Panc1 (cell line): ENCODE measurements around the gene MCU. TPM values are rescaled to one million over a fixed set of nuclear protein-coding genes. Genes with fewer than 3 reads are reported as not detected.

Experiments
- ATAC-seq: fragments of 200-7000 bp; cut with Tn5 transposase; 2 replicates; pipeline ENCODE4 v1.9.1; 2020; ENCODE audit warnings: mild to moderate bottlenecking, moderate library complexity
- BruUV-seq: library from RNA; stranded (reverse); fragments of 400-500 nt; replicated peaks from 2 replicates; lab custom pipeline; 2021; lab: Mats Ljungman, UMichigan
- CTCF ChIA-PET: fragments of 300-600 bp; sonication (Branson Sonifier 250); formaldehyde crosslinking; loops from one replicate; lab custom pipeline; 2022; ENCODE audit warnings: antibody characterized with exemption; lab: Charles Lee
- POLR2A ChIA-PET: fragments of 300-600 bp; sonication (Branson Sonifier 250); formaldehyde crosslinking; loops from one replicate; lab custom pipeline; 2022; ENCODE audit warnings: antibody characterized with exemption; lab: Charles Lee
- DNase-seq: peaks from one replicate; pipeline ENCODE4 v3.0.0-alpha.2; 2010; ENCODE audit warnings: low read depth, low spot score
- H3K27ac ChIP-seq: 2 replicates; pipeline ENCODE4 v1.5.1; 2011; ENCODE audit warnings: mild to moderate bottlenecking, low read length, inconsistent platforms
- H3K27me3 ChIP-seq: fragments of 200-500 bp; sonication (Bioruptor generic); 2 replicates; pipeline ENCODE4 v1.6.0; 2014; ENCODE audit warnings: low read length, inconsistent platforms; ENCODE audit not compliant: control insufficient read depth, insufficient read depth
- H3K36me3 ChIP-seq: fragments of 200-500 bp; sonication (Bioruptor generic); 2 replicates; pipeline ENCODE4 v1.5.1; 2014; ENCODE audit warnings: inconsistent platforms, mild to moderate bottlenecking, low read length, moderate library complexity; ENCODE audit not compliant: control insufficient read depth, insufficient read depth
- H3K4me1 ChIP-seq: 2 replicates; pipeline ENCODE4 v1.5.1; 2011; ENCODE audit warnings: inconsistent platforms, mild to moderate bottlenecking, low read length, moderate library complexity; ENCODE audit not compliant: control insufficient read depth, insufficient read depth
- H3K4me3 ChIP-seq, 2 experiments: 2 replicates each; pipeline ENCODE4 v1.5.1; 2011 to 2012; ENCODE audit warnings: low read depth in 2 of 2, low read length in 2 of 2, mild to moderate bottlenecking in 2 of 2, inconsistent platforms in 1 of 2, moderate library complexity in 1 of 2
- H3K9me3 ChIP-seq: fragments of 200-500 bp; sonication (Bioruptor generic); 2 replicates; pipeline ENCODE4 v1.5.1; 2014; ENCODE audit warnings: low read depth, mild to moderate bottlenecking, inconsistent platforms, low read length, moderate library complexity; ENCODE audit not compliant: control insufficient read depth, insufficient read depth
- POLR2AphosphoS5 ChIP-seq: IDR thresholded peaks from 2 replicates; pipeline ENCODE4 v1.6.1; 2012; ENCODE audit warnings: mild to moderate bottlenecking, low read depth, low read length, moderate library complexity
- SIN3A ChIP-seq: IDR thresholded peaks from 2 replicates; pipeline ENCODE4 v1.6.1; 2012; ENCODE audit warnings: low read depth, mild to moderate bottlenecking, low read length, moderate library complexity, borderline replicate concordance; ENCODE audit not compliant: insufficient read depth
- TCF7L2 ChIP-seq: IDR thresholded peaks from 2 replicates; pipeline ENCODE4 v1.6.1; 2011; ENCODE audit warnings: mild to moderate bottlenecking, low read depth, low read length, inconsistent platforms
- in situ Hi-C: cut with HindIII; loops from 2 replicates; pipeline ENCODE4 v1.10.0; 2016; ENCODE audit warnings: low sequenced_read_pairs, low pct_unique_long_range_greater_than_20kb
- intact Hi-C: fragments of 100-400 bp; cut with micrococcal nuclease; formaldehyde crosslinking; loops from one replicate; pipeline ENCODE4 v1.10.0; 2022; ENCODE audit not compliant: unreplicated experiment
- total RNA-seq: library from RNA; stranded (reverse); gene quantifications from one replicate; pipeline ENCODE4 v1.2.1, GENCODE V29; 2021; ENCODE audit not compliant: unreplicated experiment
- TF ChIP-seq, protein P1 (sequence below), 2 experiments: IDR thresholded peaks; 2 replicates each; pipeline ENCODE4 v1.6.1; 2011 to 2012; ENCODE audit warnings: low read depth in 2 of 2, control low read depth in 1 of 2, low read length in 1 of 2, mild to moderate bottlenecking in 1 of 2, moderate library complexity in 1 of 2; ENCODE audit not compliant: insufficient read depth in 1 of 2
- TF ChIP-seq, protein P2 (sequence below): fragments of 450-650 bp; IDR thresholded peaks from 2 replicates; pipeline ENCODE4 v1.5.1; 2017; ENCODE audit warnings: mild to moderate bottlenecking

Gene MCU
- total RNA-seq, 1 experiment from 2014 or later, result 31.6 TPM

DNA sequence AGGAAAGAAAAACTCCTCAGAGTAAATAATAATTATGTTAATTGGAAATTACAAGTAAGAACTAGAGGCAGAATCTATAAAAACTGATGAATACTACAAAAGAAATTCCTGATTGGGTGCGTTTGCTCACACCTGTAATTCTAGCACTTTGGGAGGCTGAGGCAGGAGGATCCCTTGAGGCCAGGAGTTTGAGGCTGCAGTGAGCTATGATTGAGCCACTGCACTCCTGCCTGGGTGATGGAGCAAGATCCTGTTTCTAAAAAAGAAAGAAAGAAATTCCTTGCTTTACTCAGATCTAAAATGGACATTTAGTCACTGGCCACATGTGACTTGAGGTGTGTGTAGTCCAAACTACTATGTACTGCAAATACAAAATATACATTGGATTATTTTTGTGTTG lies 42.0 kb downstream of the MCU start:
- Histone ChIP-seq H3K27ac (no peak overlapping the region), H3K4me1 (peaks cover 5% of the 10 kb centered on the region), H3K9me3 (no peaks in the 10 kb centered on the region), H3K4me3 (no peak overlapping the region), H3K36me3 (no peaks in the 10 kb centered on the region), H3K27me3 (no peaks in the 10 kb centered on the region)
- ChIA-PET POLR2A (no interaction called here), CTCF (no interaction called here)
- no peak for ATAC-seq
- intact Hi-C loops, result no loop called here
- in situ Hi-C loops, result no loop called here
- no peak for TF ChIP-seq SIN3A
- no peak for TF ChIP-seq POLR2AphosphoS5
- no peak for TF ChIP-seq TCF7L2
- TF ChIP-seq, protein P1, sequence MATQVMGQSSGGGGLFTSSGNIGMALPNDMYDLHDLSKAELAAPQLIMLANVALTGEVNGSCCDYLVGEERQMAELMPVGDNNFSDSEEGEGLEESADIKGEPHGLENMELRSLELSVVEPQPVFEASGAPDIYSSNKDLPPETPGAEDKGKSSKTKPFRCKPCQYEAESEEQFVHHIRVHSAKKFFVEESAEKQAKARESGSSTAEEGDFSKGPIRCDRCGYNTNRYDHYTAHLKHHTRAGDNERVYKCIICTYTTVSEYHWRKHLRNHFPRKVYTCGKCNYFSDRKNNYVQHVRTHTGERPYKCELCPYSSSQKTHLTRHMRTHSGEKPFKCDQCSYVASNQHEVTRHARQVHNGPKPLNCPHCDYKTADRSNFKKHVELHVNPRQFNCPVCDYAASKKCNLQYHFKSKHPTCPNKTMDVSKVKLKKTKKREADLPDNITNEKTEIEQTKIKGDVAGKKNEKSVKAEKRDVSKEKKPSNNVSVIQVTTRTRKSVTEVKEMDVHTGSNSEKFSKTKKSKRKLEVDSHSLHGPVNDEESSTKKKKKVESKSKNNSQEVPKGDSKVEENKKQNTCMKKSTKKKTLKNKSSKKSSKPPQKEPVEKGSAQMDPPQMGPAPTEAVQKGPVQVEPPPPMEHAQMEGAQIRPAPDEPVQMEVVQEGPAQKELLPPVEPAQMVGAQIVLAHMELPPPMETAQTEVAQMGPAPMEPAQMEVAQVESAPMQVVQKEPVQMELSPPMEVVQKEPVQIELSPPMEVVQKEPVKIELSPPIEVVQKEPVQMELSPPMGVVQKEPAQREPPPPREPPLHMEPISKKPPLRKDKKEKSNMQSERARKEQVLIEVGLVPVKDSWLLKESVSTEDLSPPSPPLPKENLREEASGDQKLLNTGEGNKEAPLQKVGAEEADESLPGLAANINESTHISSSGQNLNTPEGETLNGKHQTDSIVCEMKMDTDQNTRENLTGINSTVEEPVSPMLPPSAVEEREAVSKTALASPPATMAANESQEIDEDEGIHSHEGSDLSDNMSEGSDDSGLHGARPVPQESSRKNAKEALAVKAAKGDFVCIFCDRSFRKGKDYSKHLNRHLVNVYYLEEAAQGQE (IDR thresholded peaks at IDR 0.05; ENCODE audit: insufficient read depth in 1 of 2, low read depth in 2 of 2, low read length in 1 of 2), result no peak
- TF ChIP-seq, protein P2, sequence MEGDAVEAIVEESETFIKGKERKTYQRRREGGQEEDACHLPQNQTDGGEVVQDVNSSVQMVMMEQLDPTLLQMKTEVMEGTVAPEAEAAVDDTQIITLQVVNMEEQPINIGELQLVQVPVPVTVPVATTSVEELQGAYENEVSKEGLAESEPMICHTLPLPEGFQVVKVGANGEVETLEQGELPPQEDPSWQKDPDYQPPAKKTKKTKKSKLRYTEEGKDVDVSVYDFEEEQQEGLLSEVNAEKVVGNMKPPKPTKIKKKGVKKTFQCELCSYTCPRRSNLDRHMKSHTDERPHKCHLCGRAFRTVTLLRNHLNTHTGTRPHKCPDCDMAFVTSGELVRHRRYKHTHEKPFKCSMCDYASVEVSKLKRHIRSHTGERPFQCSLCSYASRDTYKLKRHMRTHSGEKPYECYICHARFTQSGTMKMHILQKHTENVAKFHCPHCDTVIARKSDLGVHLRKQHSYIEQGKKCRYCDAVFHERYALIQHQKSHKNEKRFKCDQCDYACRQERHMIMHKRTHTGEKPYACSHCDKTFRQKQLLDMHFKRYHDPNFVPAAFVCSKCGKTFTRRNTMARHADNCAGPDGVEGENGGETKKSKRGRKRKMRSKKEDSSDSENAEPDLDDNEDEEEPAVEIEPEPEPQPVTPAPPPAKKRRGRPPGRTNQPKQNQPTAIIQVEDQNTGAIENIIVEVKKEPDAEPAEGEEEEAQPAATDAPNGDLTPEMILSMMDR, result no peak
- no peak for DNase-seq
- no TSS peak for BruUV-seq

DNA sequence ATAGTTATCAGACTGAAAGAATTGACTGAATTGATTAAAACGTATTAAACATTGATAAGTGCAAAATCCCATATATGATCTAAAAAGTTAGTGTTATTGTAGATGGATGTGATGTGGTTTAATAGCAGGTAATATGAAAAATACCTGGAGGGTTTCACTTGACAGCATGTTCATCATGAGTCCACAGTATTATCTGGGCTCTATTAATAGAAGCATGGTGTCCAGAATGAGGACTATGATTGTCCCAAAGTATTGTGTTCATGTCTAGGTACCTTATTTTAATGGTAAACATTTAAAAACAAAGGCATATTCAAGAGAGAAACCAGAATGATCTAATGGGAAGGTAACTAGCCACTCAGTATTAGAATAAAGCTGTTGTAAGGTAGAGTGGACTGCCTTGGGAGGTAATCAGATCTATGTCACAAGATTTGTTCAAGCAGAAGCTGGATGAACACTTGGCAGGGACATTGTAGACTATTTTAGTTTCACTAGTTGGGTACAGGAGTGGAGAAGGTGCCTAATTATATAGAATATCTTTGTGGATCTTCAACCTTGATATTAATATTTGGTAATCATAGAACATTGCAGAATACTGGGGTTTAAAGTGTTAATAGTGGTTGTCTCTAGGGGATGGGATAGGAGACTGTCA lies 43.5 kb downstream of the MCU start:
- CTCF ChIA-PET, result no interaction called here
- in situ Hi-C loops, result no loop called here
- TF ChIP-seq, protein P2, result no peak
- TF ChIP-seq, protein P1 (IDR thresholded peaks at IDR 0.05; ENCODE audit: insufficient read depth in 1 of 2, low read depth in 2 of 2, low read length in 1 of 2), result no peak
- TF ChIP-seq POLR2AphosphoS5, result no peak
- no peak for TF ChIP-seq TCF7L2
- no peak for TF ChIP-seq SIN3A
- ATAC-seq, result no peak
- Histone ChIP-seq H3K4me3 (no peak overlapping the region), H3K9me3 (no peaks in the 10 kb centered on the region), H3K4me1 (peaks cover 5% of the 10 kb centered on the region), H3K27me3 (no peaks in the 10 kb centered on the region), H3K36me3 (no peaks in the 10 kb centered on the region), H3K27ac (no peak overlapping the region)
- no TSS peak for BruUV-seq
- DNase-seq, result no peak
- POLR2A ChIA-PET, result interaction anchor here (0.6 kb wide), 1 partner anchor 290 kb away, joined by 4 read pairs; no protein-coding TSS in a partner anchor
- intact Hi-C loops, result no loop called here
